GM12878 (cell line): ENCODE measurements around the gene BIK. TPM values are rescaled to one million over a fixed set of nuclear protein-coding genes. Genes with fewer than 3 reads are reported as not detected.

Experiments
- ATAC-seq: fragments of 200-7000 bp; cut with Tn5 transposase; 3 replicates; pipeline ENCODE4 v1.9.1; 2020; ENCODE audit warnings: mild to moderate bottlenecking, moderate library complexity
- BruUV-seq: library from RNA; stranded (reverse); fragments of 400-500 nt; replicated peaks from 2 replicates; lab custom pipeline; 2021; lab: Mats Ljungman, UMichigan
- CTCF ChIA-PET: fragments of 300-600 bp; sonication (Branson Sonifier 250); formaldehyde crosslinking; extraction: SDS; loops from one replicate; lab custom pipeline; 2021; ENCODE audit warnings: inconsistent platforms; lab: Yijun Ruan, JAX
- POLR2A ChIA-PET: fragments of 350-600 bp; formaldehyde crosslinking; extraction: SDS; loops from one replicate; lab custom pipeline; 2021; ENCODE audit warnings: inconsistent platforms; lab: Charles Lee
- RAD21 ChIA-PET: fragments of 300-600 bp; sonication (Branson Sonifier 250); formaldehyde crosslinking; loops from one replicate; lab custom pipeline; 2023; ENCODE audit warnings: antibody characterized with exemption; ENCODE audit not compliant: unreplicated experiment; lab: Charles Lee
- SMC1A ChIA-PET: fragments of 300-600 bp; sonication (Branson Sonifier 250); formaldehyde crosslinking; loops from one replicate; lab custom pipeline; 2023; ENCODE audit not compliant: unreplicated experiment, uncharacterized antibody; lab: Charles Lee
- DNase-seq: peaks from one replicate; pipeline ENCODE4 v3.0.0-alpha.2; 2011; ENCODE audit warnings: low read depth, low spot score
- FAIRE-seq: peaks from 3 replicates; lab custom pipeline; 2011; peaks lifted over from hg19 to GRCh38; lab: Jason Lieb, UNC
- H2AFZ ChIP-seq: 2 replicates; pipeline ENCODE4 v1.6.0; 2011; ENCODE audit warnings: low read depth, low read length, control low read depth; ENCODE audit not compliant: control insufficient read depth
- H3K27ac ChIP-seq: 2 replicates; pipeline ENCODE4 v1.5.1; 2011; ENCODE audit warnings: control low read depth; ENCODE audit not compliant: control insufficient read depth, insufficient read depth
- H3K27me3 ChIP-seq, 2 experiments: replicated peaks in 1 of 2; 2 replicates each; pipeline versions ENCODE4 v1.6.0 to v1.6.1; 2011; ENCODE audit warnings: low read length in 1 of 2; ENCODE audit not compliant: control insufficient read depth in 2 of 2, insufficient read depth in 2 of 2
- H3K36me3 ChIP-seq, 2 experiments: 2 replicates each; pipeline ENCODE4 v1.5.1; 2011; ENCODE audit warnings: low read length in 1 of 2; ENCODE audit not compliant: control insufficient read depth in 2 of 2, insufficient read depth in 2 of 2
- H3K4me1 ChIP-seq: 2 replicates; pipeline ENCODE4 v1.6.1; 2011; ENCODE audit warnings: mild to moderate bottlenecking, low read length, moderate library complexity, mixed read lengths; ENCODE audit not compliant: control insufficient read depth, insufficient read depth
- H3K4me2 ChIP-seq: 2 replicates; pipeline ENCODE4 v1.6.0; 2011; ENCODE audit warnings: control low read depth; ENCODE audit not compliant: control insufficient read depth, insufficient read depth
- H3K4me3 ChIP-seq: fragments of 200-600 bp; sonication (generic); 2 replicates; pipeline ENCODE4 v1.5.1; 2016
- H3K79me2 ChIP-seq: 2 replicates; pipeline ENCODE4 v1.6.0; 2011; ENCODE audit warnings: low read length; ENCODE audit not compliant: control insufficient read depth, insufficient read depth
- H3K9ac ChIP-seq: 2 replicates; pipeline ENCODE4 v1.8.0; 2011; ENCODE audit warnings: low read length, control low read depth, mixed read lengths; ENCODE audit not compliant: control insufficient read depth, insufficient read depth
- H3K9me3 ChIP-seq: replicated peaks from 3 replicates; pipeline ENCODE4 v1.5.1; 2011; ENCODE audit warnings: mild to moderate bottlenecking, low read length; ENCODE audit not compliant: control insufficient read depth, insufficient read depth
- H4K20me1 ChIP-seq: 2 replicates; pipeline ENCODE4 v1.6.0; 2011; ENCODE audit not compliant: control insufficient read depth, insufficient read depth
- CREM ChIP-seq: IDR thresholded peaks from 2 replicates; pipeline ENCODE4 v1.6.1; 2014; ENCODE audit warnings: antibody characterized with exemption, low read depth
- E4F1 ChIP-seq: fragments of 450-650 bp; IDR thresholded peaks from 2 replicates; pipeline ENCODE4 v1.6.1; 2018; ENCODE audit warnings: borderline replicate concordance, mild to moderate bottlenecking; ENCODE audit not compliant: partially characterized antibody
- POLR2AphosphoS2 ChIP-seq: IDR thresholded peaks from 2 replicates; pipeline ENCODE4 v1.6.1; 2011; ENCODE audit warnings: low read depth, mild to moderate bottlenecking, low read length, improper control_type of control experiment, moderate library complexity
- RAD21 ChIP-seq: IDR thresholded peaks from 2 replicates; pipeline ENCODE4 v1.6.1; 2011; ENCODE audit warnings: mild to moderate bottlenecking, low read depth, low read length, moderate library complexity; ENCODE audit not compliant: insufficient read depth
- RELB ChIP-seq: fragments of 450-650 bp; IDR thresholded peaks from 2 replicates; pipeline ENCODE4 v1.6.1; 2017; ENCODE audit warnings: low read depth, mild to moderate bottlenecking, moderate library complexity
- SMARCA5 ChIP-seq: fragments of 450-650 bp; IDR thresholded peaks from 2 replicates; pipeline ENCODE4 v1.6.1; 2017; ENCODE audit warnings: mild to moderate bottlenecking
- SMC3 ChIP-seq: IDR thresholded peaks from 2 replicates; pipeline ENCODE4 v1.6.1; 2011; ENCODE audit warnings: low read length, improper control_type of control experiment, borderline replicate concordance
- SREBF2 ChIP-seq: IDR thresholded peaks from 2 replicates; pipeline ENCODE4 v1.6.1; 2012; ENCODE audit warnings: mild to moderate bottlenecking, low read length
- STAT1 ChIP-seq: fragments of 450-650 bp; conservative IDR thresholded peaks from 2 replicates; pipeline ENCODE4 v1.6.1; 2014; ENCODE audit warnings: antibody characterized with exemption, mild to moderate bottlenecking
- WGBS: methylation state at CpG from one replicate; pipeline ENCODE4 v1.1.6; 2016; ENCODE audit warnings: low lambda C conversion rate; ENCODE audit not compliant: insufficient replicate concordance, insufficient coverage; ENCODE audit errors: missing lambda C conversion rate; 5-methylcytosine and 5-hydroxymethylcytosine counted together
- in situ Hi-C: fragments of 300-500 bp; cut with MboI; formaldehyde crosslinking; loops from 9 replicates; pipeline ENCODE4 v1.14.3; 2018; ENCODE audit warnings: mixed read lengths
- intact Hi-C: fragments of 100-400 bp; cut with micrococcal nuclease; formaldehyde crosslinking; loops from one replicate; pipeline ENCODE4 v1.14.2; 2022; ENCODE audit not compliant: unreplicated experiment
- polyA plus RNA-seq, 11 experiments: library from polyadenylated mRNA; depleted of rRNA in 4 of 11; unstranded in 6 of 11; stranded (reverse) in 5 of 11; fragments of >200 nt; fragmentation: Nextera tagmentation in 4 of 11; fragmentation: Illumina TruSeq in 1 of 11; extraction: Ambion mirVana in 4 of 11; extraction: Trizol in 1 of 11; gene quantifications; 1 replicate in 1 of 11; 2 replicates in 10 of 11; pipeline versions ENCODE4 v1.2.1 to v1.2.3, GENCODE V29; 2011 to 2016; ENCODE audit warnings: inconsistent platforms in 2 of 11, missing spikeins in 2 of 11, low read depth in 1 of 11
- total RNA-seq, 4 experiments: library from RNA; depleted of rRNA in 3 of 4; stranded (reverse); fragments of >200 nt in 3 of 4; fragmentation: Illumina TruSeq in 1 of 4; extraction: Trizol in 1 of 4; gene quantifications; 2 replicates each; pipeline versions ENCODE4 v1.2.1 to v1.2.3, GENCODE V29; 2013 to 2021

BIK gene
- total and polyA plus RNA-seq, 10 of the 15 experiments (the other 5 are each of a cell fraction or from before 2014, with no cell fraction given): 0.33 to 9.8 (median 3.9) TPM

DNA sequence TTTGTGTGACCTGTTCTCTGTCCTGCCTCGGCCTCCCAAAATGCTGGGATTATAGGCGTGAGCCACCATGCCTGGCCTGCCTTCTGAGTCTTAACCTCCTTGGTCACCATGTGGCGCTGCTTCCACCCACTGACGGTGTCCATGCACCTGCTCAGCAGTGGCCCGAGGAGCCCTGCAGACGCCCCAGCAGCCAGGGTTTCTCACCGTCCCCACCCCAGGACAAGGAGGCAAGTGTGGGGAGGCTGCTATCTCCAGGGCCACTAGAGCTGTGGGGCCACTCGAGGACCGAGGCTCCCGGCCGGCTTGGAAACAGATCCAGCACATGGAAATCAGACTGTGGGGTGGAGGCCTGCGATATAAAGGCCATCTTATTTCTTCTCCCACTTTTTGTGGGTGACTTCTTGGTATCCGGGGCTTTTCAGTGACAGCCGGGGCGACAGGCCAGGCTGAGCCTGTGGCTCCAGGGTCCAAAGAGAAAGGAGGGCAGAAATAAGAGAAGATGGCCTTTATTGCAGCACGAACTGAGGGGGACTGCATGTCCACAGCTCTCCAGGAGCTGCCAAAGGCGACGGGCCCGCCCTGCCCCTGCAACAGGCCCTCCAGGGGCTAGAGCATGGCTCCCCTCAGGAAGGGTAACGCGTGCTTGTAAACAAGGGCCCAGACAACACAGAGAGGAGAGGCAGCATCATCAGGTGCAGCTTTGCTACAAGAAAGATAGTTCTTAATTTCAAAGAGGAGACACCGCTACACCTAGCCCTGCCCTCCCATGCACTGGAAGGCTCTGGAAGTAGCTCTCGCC, 55.8 kb downstream of the BIK start (continued):
- TF ChIP-seq RELB (no peak), STAT1 (no peak), E4F1 (no peak), POLR2AphosphoS2 (no peak), RAD21 (no peak), CREM (no peak), SMC3 (no peak)

DNA sequence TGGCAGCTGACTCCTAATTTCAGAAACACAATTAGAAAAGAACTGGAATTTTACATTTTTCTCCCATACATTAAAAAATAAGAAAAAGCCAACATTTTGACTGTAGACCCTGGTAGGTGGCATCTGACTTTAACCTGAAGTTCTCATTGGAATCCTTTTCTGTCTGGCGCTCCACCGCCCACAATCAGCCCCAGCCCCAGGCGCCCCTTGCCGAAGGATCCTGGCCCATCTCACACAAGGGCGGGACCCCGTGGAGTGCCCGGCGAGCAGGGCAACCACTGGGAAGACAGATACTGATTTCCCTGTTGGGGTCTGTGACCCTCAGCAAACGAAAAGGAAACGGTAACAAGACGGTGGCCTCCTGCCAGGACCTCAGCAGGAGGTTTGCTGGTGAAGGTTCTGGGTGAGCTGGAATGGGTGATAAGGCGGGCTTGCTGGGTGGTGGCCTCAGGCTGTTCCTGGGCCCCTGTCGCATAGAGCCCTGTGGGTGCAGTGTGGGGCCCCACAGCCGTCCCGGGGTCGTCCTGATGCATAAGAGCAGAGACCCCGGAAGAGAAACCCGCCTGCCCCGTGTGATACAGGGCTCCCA, 56.5 kb downstream of the BIK start:
- no peak overlapping the region for H3K4me3 ChIP-seq
- no peak overlapping the region for H3K4me2 ChIP-seq
- no peak for FAIRE-seq
- H3K79me2 ChIP-seq: no peaks in the 10 kb centered on the region
- no peak for ATAC-seq
- no peak overlapping the region for H3K27ac ChIP-seq
- intact Hi-C loops: no loop called here
- 98% methylated on average over 19 of the region's 19 CpGs for WGBS
- in situ Hi-C loops: no loop called here
- H2AFZ ChIP-seq: no peak overlapping the region
- SMC1A ChIA-PET: no interaction called here
- peaks cover 0 to 2% of the 10 kb centered on the region in 2 experiments; a peak in 3 of 4 replicates for H3K36me3 ChIP-seq
- no peaks in the 10 kb centered on the region; the same call in 1 of the 2 replicates for H3K4me1 ChIP-seq
- POLR2A ChIA-PET: no interaction called here
- CTCF ChIA-PET: no interaction called here
- H3K27me3 ChIP-seq: no peaks in the 10 kb centered on the region
- no peak for DNase-seq
- no peak for TF ChIP-seq SREBF2
- no peak for TF ChIP-seq SMARCA5
- RAD21 ChIA-PET: no interaction called here
- H3K9ac ChIP-seq: no peak overlapping the region
- no TSS peak for BruUV-seq
- no peaks in the 10 kb centered on the region for H4K20me1 ChIP-seq
- H3K9me3 ChIP-seq: no peaks in the 10 kb centered on the region
